ENCODE measurements around the gene KIF5C.
"Not testable (repeated sequence)": the region's sequence is repeated elsewhere in the genome, so short reads cannot be mapped to it uniquely, and the experiment has no call there.

The KIF5C gene

GRCh38 chr2:148965623-148966437 is 90.8 kb downstream of the KIF5C start:
- DNase-seq (ENCODE audit: low read depth), result no peak

GRCh38 chr2:148966438-148966758 is 91.4 kb downstream of the KIF5C start:
- no peak for DNase-seq (ENCODE audit: low read depth)

GRCh38 chr2:148967056-148967455 is 92.0 kb downstream of the KIF5C start:
- DNase-seq (ENCODE audit: low read depth), result no peak

- no peak for DNase-seq (ENCODE audit: low read depth)
Observed at GRCh38 chr2:148967578-148967977, 92.6 kb downstream of the KIF5C start.

- DNase-seq (ENCODE audit: low read depth), result no peak
Observed at GRCh38 chr2:148968301-148968700, 93.3 kb downstream of the KIF5C start.

GRCh38 chr2:148968776-148969319 is 93.8 kb downstream of the KIF5C start:
- DNase-seq (ENCODE audit: low read depth), result no peak

GRCh38 chr2:148969659-148970061 is 94.6 kb downstream of the KIF5C start:
- DNase-seq (ENCODE audit: low read depth), result no peak

GRCh38 chr2:148970385-148970784 is 95.4 kb downstream of the KIF5C start:
- no peak for DNase-seq (ENCODE audit: low read depth)

- no peak for DNase-seq (ENCODE audit: low read depth)
Observed at GRCh38 chr2:148971547-148971946, 96.5 kb downstream of the KIF5C start.

GRCh38 chr2:148974095-148974494 is 99.1 kb downstream of the KIF5C start:
- DNase-seq (ENCODE audit: low read depth), result no peak

GRCh38 chr2:148978026-148978685 is 103.1 kb downstream of the KIF5C start:
- no peak for DNase-seq (ENCODE audit: low read depth)

- DNase-seq (ENCODE audit: low read depth), result no peak
Observed at GRCh38 chr2:148978706-148979105, 103.7 kb downstream of the KIF5C start.

GRCh38 chr2:148979164-148979918 is 104.3 kb downstream of the KIF5C start:
- DNase-seq (ENCODE audit: low read depth), result no peak

GRCh38 chr2:148979919-148980277 is 104.9 kb downstream of the KIF5C start:
- DNase-seq (ENCODE audit: low read depth), result no peak

- not testable (repeated sequence) for DNase-seq (ENCODE audit: low read depth)
Observed at GRCh38 chr2:148980496-148980895, 105.5 kb downstream of the KIF5C start.

- DNase-seq (ENCODE audit: low read depth), result no peak
Observed at GRCh38 chr2:148981324-148981723, 106.3 kb downstream of the KIF5C start.

- no peak for DNase-seq (ENCODE audit: low read depth)
Observed at GRCh38 chr2:148981781-148982180, 106.8 kb downstream of the KIF5C start.

- no peak for DNase-seq (ENCODE audit: low read depth)
Observed at GRCh38 chr2:148982282-148982681, 107.3 kb downstream of the KIF5C start.

GRCh38 chr2:148983896-148984295 is 108.9 kb downstream of the KIF5C start:
- DNase-seq (ENCODE audit: low read depth), result no peak

GRCh38 chr2:148984449-148984848 is 109.4 kb downstream of the KIF5C start:
- DNase-seq (ENCODE audit: low read depth), result no peak

GRCh38 chr2:148987286-148987685 is 112.3 kb downstream of the KIF5C start:
- no peak for DNase-seq (ENCODE audit: low read depth)

GRCh38 chr2:148988337-148988736 is 113.3 kb downstream of the KIF5C start:
- no peak for DNase-seq (ENCODE audit: low read depth)
